Left renal cortex interstitium (tissue), 4 donors: ENCODE measurements around the gene MMP25. TPM values are rescaled to one million over a fixed set of nuclear protein-coding genes. Genes with fewer than 3 reads are reported as not detected.

ENCODE experiments used
- DNase-seq, 4 donors: peaks; one replicate each; pipeline ENCODE4 v3.0.0-alpha.2; 2013; ENCODE audit warnings: low read depth in 4 of 4, low spot score in 2 of 4, missing footprints in 1 of 4
- polyA plus RNA-seq, 4 donors: library from polyadenylated mRNA; unstranded; fragments of 120-200 nt; gene quantifications; one replicate each; pipeline ENCODE4 v1.2.1, GENCODE V29; 2013; ENCODE audit not compliant: insufficient read length in 4 of 4

Gene MMP25, protein sequence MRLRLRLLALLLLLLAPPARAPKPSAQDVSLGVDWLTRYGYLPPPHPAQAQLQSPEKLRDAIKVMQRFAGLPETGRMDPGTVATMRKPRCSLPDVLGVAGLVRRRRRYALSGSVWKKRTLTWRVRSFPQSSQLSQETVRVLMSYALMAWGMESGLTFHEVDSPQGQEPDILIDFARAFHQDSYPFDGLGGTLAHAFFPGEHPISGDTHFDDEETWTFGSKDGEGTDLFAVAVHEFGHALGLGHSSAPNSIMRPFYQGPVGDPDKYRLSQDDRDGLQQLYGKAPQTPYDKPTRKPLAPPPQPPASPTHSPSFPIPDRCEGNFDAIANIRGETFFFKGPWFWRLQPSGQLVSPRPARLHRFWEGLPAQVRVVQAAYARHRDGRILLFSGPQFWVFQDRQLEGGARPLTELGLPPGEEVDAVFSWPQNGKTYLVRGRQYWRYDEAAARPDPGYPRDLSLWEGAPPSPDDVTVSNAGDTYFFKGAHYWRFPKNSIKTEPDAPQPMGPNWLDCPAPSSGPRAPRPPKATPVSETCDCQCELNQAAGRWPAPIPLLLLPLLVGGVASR
- polyA plus RNA-seq = 1 to 10 TPM in 2 of 4 donors, under 1 TPM in 2; 0.51 to 3.2 (median 1.2) TPM

DNA sequence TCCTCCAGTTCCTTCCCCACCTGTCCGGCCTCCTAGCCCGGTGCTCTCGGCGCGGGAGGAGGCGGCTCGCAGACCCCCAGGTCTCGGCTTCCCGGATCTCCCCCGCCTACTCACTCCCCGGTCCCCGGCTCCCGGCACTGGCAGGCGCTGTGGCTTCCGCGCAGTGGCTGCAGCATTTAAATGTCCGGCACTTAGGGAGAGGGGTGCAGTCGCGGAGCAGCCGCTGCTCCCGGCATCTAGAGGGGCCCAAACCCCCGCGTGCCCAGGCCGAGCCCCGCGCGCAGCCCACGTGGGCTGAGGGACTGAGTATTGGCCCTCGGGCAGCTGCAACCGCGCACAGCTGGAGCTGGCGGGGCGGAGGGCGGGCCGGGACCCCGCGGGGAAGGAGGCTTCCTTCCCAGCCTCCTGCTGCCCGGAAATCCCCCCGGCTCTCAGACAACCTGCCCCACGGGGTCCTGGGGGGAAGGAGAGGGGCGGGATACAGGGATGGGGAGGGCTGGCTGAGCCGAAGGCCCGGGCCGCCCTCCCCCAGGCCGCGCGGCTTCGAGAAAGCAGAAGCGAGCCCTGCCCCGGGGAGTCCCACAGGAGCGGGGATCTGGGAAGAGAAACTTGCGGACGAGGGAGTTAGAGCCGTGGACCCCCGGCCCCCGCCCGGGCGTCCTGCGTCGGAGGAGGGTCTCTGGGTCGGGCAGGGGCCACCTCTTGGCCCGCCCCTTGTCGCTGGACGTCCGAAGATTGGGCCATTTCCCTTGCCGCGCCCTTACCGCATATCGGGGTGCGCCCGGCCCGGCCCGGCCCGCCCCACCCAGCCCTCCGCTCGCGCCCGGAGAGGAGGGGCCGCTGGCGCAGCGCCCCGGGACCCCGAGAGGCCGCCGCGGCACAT is at the start of gene MMP25:
TSS of gene MMP25 (plus strand) at position 804 of the 883 bp plus-strand sequence. CDS start 357 bp downstream, outside the sequence.
- no peak for DNase-seq

DNA sequence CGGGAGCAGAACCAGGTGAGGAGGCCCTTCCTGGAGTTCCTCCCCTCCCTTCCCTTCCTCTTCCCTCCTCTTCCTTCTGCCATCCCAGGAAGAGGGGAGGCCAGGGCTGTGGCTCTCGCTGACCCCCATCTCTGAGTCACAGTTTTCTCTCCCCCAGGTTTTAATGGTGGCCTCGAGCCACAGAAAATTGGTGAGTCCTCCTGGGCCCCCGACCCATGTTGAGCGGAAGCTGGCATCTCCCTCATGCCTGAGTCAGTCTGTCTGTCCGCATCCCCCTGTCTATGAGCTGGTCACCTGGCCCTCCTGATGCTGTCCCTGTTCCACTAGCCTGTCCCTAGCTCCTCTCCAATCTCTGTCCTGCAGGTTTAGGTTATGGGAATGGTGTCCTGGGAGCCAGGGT is 46.4 kb upstream of the MMP25 start:
- no peak for DNase-seq

DNA sequence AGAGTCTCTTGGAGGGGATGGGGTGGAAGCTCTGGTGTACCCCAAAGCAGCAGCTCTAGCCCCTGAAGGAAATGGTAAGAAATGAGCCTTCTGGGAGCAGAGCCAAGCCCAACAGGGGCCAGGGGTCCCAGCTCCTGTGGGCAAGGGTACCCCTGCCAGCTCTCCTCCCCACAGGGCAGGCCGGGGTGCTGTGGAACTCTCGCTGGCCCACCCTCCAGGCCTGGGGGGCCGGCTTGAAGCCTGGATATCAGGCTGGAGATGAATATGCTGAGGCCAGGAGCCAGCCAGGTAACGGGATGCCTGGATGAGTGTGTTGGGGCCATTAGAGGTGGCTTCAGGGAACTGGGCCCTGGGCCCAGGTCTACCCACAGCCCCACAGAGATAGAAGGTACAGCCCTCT is 45.8 kb upstream of the MMP25 start:
- DNase-seq = no peak

DNA sequence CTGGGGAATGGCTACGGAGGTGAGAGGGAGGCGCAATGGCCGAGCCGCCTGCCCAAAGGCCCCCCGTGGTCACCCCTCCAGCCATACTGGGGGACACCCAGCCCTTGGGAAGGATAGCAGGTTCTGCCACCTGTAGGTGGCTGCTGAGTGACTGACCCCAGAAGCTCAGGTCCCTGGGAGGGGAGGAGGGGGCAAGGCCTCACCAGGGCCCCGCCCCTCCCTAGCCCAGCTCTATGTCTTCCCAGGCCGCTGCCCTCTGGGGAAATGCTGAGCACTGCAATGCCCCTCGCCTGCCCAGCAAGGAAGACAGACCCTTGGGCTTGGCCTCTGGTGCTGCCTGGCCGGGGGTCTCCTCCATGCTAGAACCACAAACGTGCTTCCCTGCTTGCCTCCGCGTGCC is 45.0 kb upstream of the MMP25 start:
- no peak for DNase-seq

DNA sequence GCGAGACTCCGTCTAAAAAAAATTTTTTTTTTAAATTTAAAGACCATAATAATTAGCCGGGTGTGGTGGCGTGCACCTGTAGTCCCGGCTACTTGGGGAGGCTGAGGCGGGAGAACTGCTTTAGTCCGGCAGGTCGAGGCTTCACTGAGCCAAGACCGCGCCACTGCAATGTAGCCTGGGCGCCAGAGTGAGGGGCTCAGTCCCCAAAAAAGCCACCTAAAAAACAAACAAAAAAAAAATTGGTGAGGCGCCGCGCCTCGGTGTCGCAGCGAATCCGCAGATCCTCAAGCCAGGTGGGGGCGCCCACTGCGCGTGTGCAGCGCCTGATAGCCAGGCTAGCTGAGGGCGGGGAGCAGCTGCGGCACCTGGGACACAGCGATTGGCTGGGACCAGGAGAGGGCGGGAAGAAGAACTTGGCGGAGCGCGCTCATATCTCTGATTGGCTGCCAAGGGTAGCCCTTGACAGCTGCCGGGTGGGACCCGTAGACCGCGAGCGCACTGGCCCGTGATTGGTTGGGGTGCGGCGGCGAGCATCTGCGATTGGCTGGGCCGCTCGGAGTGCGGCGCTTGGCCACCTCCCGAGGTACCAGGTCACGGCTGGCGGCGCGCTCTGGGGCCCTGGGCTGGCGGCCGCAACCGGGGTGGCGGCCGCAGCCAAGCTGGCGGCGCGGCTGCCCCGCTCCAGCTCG is 42.6 kb upstream of the MMP25 start:
- peak in 2 of 4 donors; percentile 92 to 94 for DNase-seq

DNA sequence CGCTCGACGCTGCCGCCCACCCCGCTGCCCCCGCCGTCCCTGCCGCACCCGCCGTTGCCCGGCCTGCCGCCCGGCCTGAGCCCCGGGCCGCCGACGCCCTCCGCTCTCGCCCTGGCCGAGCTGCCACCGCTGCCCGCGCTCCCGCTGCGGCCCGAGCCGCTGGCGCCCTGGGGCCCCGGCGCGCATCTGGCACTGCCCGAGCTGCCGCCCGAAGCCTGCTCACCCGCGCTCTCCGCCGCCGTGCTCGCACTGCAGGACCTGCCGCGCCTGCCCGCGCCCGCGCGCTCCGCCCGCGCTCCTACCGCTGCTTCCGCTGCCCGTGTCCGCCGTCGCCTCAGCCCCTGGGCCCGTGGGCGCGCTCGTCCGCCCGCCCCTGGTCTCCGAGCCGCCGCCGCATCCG is 42.0 kb upstream of the MMP25 start:
- no peak for DNase-seq

DNA sequence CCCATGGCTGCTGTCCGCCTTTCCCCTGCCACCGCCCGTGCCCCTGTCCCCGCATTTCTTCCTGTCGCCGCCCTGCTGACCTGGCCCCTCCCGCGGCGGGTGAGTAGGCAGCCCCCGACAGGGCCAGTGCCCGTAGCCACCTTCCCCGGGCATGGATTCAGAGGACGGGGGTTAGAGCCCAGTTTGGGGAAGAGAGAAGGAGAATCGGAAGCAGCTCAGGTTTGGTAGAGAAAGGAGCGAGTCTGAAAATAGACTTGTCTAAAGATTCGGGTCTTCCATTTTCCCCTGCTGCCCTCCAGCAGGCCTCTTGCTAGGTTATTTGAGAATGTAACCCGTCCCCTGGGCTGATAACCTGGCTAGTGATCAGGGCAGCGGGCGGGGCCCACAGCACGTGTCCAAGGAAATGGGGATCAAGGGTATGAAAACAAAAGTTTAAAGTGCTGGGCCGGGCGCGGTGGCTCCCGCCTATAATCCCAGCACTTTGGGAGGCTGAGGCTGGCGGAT is 41.5 kb upstream of the MMP25 start:
- no peak for DNase-seq

DNA sequence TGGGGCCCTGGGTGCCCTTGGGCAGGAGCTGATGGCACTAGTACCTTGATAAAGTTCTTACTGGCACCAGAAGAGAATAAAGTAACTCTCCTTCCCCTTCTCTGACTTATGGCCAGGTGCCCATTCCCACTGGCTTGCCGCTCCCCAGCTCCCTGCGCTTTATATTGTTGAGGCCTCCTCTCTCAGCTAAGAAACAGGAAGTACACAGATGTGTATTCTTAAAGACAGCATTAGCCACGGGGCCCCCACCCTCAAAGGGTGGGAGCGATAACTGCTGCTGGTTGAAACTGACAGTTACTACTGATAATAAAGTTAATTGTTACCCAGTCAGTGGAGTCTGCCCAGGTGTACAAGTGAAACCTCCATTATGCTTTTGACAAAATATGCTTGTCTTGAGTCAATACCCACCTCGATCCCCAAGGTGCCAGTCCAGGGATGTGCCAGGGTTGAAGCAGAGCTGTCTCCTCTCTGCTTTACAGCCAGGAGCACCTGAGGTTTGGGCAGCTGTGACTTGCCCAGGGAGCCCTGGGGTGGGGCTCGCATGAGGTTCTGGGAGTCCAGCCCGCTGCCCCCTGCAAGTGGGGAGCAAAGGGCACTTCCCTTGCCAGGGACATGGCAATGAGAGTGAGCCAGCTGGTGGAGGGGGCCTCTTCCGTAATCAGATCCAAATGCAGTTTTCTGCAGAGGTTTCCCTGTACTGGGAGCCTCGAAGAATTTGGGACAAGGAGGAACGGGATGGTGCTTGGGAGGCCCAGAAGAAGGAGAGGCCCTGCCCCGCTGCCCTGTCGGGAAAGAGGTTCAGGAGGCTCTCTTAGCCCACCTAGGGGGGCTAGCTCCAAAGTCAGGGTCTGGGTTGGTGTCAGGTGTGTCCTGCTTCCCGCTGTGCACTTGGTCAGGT is 39.1 kb upstream of the MMP25 start:
- no peak for DNase-seq

DNA sequence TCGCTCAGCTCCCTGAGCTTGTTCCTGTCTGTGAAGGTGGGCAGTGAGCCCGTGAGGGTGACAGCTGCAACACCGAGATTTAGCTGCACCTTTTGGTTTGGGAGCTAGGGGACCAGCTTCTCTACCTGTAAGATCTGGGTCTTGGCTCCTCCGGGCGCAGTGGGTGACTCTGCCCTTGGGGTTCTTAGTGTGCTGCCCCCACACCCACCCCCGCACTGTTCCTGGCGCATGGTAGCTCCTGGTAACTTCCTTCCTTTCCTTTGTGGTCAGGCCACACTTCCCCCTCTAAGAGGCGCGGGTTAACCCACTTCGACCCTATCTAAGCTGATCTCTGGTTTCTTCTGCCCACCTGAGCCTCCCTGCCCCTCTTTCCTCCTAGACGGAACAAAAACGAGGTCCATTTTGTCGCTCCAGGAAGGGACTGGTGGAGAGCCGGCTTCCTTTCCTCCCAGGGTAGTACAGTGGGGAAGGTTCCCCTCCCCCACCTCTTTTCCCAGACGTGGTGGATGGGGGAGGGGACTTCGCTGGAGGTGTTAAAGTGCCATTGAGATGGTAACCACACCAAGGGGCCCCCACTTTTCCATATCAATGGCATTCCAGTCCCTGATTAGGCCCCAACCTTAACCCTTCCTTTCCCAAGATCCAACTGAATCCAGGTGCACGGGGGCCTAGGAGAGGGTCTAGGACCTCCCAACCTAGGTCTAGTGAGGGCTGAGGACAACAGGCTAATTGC is 38.2 kb upstream of the MMP25 start:
- DNase-seq = no peak

DNA sequence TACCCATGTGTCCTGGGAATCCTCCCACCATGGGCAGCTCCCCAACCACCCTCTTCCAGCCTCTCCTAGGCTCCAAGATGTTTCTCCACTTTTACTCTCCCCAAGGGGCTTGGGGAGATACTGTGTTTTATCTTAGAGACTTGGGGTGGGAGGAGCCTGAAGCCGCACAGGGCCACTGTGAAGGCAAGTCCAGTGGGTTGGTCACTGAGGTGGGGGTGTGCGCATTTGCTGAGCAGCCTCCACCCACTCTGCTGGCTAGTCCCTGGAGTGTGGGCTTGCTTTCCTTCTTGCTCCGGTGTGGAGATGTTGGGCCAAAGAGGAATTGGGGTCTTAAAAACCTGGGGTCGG is 37.7 kb upstream of the MMP25 start:
- no peak for DNase-seq

DNA sequence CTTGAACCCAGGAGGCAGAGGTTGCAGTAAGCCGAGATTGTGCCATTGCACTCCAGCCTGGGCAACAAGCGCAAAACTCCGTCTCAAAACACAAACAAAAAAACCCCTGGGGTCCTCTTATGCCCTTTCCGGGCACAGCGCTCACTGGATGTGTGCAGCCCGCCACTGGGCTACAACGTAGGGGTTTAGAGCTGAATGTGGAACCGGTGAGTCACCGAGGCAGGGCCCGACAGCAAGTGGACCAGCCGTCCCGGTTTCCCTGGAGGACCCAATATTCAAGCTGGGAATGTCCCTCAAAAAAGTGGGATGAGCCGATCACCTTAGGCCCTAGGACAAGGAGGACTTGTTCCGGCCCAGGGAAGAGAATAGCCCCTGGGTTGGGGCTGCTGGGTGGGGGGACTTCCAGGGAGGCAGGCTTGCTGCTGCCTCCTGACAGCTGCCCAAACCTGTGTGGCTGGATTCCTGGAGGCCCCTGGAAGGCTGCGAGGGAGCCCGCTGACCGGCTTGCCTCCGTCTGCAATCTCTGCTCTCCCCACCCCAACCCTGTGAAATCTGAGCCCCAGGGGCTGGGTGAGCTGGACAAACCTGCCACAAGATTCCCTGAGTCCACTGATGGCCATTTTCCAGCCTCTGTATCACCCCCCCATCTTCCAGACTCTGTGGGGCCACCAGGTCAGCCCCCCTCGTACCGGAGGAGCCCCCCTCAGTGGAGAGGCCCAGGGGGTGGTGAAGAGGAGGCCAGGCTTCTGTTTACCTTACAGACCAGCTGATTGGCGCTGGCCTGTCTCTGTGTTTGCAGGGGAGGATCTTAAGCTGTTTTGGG is 36.6 kb upstream of the MMP25 start:
- DNase-seq = no peak

DNA sequence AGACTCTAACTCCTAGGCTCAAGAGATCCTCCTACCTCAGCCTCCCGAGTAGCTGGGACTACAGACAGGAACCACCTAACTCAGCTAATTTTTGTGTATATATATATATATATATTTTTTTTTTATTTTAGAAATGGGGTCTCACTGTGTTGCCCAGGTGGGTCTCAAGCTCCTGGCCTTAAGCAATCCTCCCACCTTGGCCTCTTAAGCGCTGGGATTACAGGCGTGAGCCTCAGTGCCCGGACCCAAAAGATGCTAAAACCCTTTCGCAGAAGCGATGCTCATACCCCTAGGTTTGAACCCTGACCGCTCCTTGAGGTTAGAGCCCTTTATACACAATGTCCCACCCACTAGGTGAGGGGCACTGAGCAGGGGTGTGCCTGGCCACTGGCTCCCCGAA is 35.9 kb upstream of the MMP25 start:
- no peak for DNase-seq

DNA sequence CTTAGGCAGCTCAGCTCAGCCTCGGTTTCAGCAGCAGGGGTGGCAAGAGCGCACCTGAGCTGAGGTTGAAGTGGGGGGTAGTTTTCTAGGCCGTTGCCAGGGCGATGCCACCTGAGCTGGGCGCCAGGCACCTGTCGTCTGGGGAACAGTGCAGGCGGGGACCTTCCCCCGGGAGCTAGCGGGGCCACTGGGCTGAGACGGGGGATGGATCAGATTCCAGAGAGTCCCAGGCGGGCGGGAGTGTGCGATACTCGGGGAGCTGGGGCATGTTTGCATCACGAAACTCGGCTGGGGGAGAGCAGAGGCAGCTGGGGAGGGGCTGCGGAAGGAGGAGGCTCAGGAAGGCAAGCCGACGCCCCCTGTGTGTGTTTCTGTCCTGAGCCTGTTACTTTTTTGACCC is 34.1 kb upstream of the MMP25 start:
- no peak for DNase-seq

DNA sequence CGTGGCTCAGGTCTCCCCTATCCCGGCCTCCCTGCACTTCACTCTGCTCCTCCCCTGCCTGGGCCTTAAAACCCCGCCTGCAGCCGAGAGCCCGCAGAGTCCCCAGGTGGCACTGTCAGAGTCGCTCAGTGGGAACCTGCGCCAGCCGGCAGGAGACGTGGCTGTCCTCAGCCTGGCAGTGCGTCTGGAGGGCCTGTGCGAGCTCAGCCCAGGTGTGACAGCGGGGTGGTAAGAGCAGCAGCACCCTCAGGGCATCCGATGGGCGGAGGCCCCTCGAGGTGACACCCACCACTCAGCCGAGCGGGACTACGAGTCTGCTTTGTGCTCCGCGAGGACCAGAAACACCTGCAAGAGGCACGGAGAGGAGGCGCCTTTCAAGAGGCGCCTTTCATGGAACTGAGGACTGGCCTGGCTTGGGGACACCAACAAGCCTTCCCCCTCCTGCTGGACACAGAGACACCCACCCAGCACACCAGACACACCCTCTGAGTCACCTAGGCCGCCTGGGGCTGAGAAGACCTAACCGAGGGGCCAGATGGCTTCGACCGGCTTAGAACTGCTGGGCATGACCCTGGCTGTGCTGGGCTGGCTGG is 33.4 kb upstream of the MMP25 start, which contains the start of gene CLDN9:
TSS of gene CLDN9 (plus strand) at position 96 of the 593 bp plus-strand sequence. CDS start at position 536, 440 bp downstream.
- no peak for DNase-seq

DNA sequence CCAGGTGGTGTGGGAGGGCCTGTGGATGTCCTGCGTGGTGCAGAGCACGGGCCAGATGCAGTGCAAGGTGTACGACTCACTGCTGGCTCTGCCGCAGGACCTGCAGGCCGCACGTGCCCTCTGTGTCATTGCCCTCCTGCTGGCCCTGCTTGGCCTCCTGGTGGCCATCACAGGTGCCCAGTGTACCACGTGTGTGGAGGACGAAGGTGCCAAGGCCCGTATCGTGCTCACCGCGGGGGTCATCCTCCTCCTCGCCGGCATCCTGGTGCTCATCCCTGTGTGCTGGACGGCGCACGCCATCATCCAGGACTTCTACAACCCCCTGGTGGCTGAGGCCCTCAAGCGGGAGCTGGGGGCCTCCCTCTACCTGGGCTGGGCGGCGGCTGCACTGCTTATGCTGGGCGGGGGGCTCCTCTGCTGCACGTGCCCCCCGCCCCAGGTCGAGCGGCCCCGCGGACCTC is 32.8 kb upstream of the MMP25 start:
- no peak for DNase-seq

DNA sequence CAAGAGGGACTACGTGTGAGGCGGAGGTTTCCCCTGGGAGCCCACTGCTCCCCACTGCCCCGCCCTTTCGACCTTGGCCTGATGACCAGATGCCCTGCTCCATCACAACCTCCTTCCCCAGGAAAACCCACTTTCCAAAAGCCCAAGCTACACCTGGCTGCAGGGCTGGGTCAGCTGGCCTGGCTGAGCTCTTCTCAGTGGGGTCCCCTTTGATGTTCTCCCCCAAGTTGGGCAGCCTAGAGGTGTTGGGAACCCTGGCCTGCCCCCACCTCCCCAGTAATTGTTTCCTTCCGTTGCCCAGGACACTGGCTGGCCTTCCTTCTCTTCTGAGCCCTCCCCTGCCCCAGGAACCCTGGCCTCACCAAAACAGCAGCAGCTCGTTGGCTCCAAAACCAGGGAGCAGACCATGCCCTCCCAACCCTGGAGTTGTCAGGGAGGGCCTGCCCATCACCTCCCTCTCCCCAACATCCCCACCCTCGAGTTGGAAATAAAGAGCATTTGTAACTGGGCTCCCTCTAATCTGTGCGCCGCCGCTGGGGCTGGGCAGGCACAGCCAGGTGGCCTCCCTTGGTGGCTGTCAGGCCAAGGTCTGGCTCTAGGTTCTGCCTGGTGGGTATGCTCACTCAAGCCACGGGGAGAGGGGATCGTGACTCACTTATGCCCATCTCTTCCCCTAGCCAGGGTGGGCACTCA is 32.2 kb upstream of the MMP25 start:
- DNase-seq = no peak

DNA sequence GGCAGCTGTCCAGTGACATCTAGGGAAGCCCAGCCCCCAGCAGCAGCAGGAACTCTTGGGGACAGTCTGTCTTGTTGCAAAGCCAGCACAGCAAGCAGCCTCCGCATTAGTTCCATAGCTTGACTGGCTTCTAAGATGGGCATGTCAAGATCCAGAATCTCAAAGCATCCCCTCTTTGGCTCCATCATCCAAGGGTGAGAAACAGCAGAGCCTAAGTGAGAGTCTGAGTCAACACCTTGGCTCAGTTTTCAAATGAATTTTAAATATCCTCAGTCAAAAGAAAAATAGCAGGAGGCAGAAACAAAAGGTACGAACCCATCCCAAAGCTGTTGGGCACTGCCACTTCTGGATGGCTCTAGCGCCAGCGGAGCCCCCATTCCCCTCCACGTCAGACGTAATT is 31.4 kb upstream of the MMP25 start:
- DNase-seq = no peak
